ENCODE results near the gene ADGRA1.

DNA sequence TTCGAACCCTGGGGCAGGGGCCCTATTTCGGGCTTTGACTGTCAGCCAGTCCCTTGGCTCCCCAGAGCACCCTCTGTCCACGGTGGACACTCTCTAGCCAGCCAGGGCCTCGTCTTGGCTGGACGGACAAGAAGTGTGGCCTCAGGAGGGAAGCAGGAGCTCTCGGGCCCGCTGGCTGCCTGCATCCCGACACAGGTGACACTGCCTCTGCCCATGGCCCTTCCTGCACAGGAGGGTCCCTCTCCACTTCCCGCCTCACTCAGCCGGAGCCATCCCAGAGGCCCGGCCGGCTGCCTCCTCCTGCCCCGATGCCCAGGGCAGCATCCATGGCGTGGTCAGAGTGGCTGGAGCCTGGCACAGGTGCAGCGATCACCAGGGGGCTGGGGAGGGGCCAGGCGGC lies 7.9 kb downstream of the ADGRA1 start:
- TF ChIP-seq POLR2AphosphoS5 (IDR thresholded peaks at IDR 0.05; ENCODE audit: low read depth, low read length) (no peak), POLR2A (IDR thresholded peaks at IDR 0.05; ENCODE audit: low read depth, low read length) (no peak), TAF1 (IDR thresholded peaks at IDR 0.05; ENCODE audit: low read depth, low read length) (no peak), PAX5 (IDR thresholded peaks at IDR 0.05; ENCODE audit: insufficient read depth, low read length, severe bottlenecking) (no peak), POU2F2 (IDR thresholded peaks at IDR 0.05; ENCODE audit: low read depth, low read length) (no peak), SPI1 (IDR thresholded peaks at IDR 0.05; ENCODE audit: low read depth, low read length) (no peak)
